SH-SY5Y (cell line): ENCODE data around the gene REN.
A peak's percentile ranks its signal among the peaks of the same experiment; 100 is the strongest.

Experiments used
- GATA2 ChIP-seq: IDR thresholded peaks from 2 replicates; pipeline ENCODE4 v1.6.1; 2011; ENCODE audit warnings: mild to moderate bottlenecking, low read depth, low read length
- GATA3 ChIP-seq: IDR thresholded peaks from 2 replicates; pipeline ENCODE4 v1.6.1; 2011; ENCODE audit warnings: low read depth, mild to moderate bottlenecking, low read length, moderate library complexity

REN gene

DNA sequence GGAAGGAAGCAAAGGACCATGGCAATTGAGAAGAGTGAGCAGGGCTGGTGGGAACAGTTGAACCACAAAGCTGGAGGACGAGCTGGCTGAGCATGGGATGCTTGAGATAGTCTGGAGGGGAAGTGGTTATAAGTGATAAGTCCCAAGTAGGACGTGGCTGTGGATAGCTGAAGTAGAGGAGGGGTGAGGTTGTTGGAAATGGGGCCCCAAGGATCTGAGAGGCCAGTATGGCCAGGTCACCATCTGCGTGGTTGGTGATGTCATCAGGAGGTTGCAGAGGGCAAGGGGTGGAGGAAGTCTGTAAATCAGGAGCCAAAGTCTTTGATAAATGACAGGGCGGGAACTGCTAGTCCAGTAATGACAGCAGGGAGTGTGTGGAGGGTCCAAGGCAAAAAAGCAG is 11.0 kb upstream of the REN start:
- TF ChIP-seq GATA3, result no peak
- TF ChIP-seq GATA2, result no peak

GRCh38 chr1:204176049-204176448 is 9.9 kb upstream of the REN start:
- TF ChIP-seq GATA2, result no peak
- TF ChIP-seq GATA3, result no peak

DNA sequence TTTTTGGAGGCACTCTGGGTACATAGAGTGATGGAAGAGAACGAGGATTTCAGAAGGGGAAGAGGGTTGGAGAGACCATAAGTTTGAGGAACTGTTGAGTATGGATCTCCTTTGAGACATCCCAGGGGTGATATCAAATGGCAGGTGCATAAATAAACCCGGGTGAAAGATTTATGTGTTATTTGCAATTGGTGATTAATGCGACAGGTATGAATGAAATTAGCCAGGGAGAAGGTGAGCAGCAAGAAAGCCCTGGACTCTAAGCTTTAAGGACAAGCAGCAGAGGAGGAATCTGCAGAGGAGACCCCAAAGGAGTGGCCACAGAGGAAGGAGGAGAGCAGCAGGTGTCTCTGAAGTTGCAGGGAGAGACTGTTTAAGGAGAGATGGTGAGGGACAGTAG is 8.8 kb upstream of the REN start:
- no peak for TF ChIP-seq GATA3
- no peak for TF ChIP-seq GATA2

DNA sequence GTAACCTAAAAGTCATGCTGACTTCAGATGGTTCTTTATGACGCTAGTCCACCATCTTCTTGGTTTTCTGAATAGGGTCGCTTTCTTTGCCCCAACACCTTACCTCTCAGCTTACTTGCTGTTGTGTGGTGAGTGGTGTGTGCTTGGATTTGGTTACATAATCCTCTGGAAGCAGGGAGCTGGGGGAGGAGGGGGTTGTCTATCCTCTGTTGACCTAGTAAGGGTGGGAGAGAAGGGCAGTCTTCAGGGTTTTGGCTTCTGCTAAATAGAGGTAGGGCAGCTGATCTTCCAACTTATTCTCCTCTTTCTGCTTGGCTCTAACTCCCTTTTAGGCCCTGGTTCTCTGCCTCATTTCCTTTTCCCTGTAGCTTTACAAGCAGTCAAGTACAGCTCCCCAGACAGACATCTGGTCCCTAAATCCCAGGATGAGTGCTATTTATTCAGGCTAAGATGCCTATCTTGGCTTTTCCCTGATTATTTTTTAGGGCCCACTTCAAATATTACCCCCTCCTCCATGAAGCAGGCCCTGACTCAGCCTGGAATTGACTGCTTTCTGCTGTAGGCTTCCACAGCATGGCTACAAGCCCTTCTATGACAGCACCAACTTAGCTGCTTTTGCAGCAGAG is 6.4 kb upstream of the REN start:
- TF ChIP-seq GATA2 (peak; percentile 43; the same call in 1 of the 2 replicates), GATA3 (no peak)

- TF ChIP-seq GATA2, result no peak
- no peak for TF ChIP-seq GATA3
Measured at GRCh38 chr1:204171751-204172178, 5.6 kb upstream of the REN start.

DNA sequence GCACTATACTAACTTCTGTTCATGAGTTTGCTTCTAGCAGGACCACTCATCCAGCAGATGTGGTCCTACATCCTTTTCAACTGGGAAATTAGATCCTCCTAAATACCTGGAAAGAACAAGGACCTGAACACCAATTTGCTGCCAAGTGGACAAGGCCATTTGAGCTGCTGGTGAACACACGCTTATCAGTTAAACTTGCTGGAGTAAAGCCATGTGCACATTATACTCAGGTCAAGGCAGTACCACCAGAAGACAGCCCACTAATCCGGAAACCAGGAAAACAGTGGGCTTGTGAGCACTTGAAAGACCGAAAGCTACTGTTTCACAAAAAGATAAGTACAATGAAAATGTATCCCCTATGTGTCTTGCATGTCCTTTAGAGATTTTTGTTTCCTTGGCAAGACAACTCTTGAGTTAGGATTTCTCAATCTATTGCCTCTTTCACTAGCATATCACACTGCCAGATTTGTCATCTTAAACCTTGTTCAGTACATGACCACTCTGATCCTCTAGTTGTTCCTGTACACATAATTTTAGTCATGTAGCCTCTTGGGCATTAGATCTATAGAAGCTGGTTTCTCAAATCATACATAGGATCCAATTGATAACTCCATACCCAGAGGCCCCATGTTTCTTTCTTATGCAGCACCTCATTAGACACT is 4.5 kb upstream of the REN start:
- TF ChIP-seq GATA3 (no peak), GATA2 (no peak)

- TF ChIP-seq GATA2 (no peak), GATA3 (no peak)
Measured at GRCh38 chr1:204169858-204170257, 3.7 kb upstream of the REN start.

- TF ChIP-seq GATA2 (no peak), GATA3 (no peak)
Measured at GRCh38 chr1:204167730-204168129, 1.6 kb upstream of the REN start.

DNA sequence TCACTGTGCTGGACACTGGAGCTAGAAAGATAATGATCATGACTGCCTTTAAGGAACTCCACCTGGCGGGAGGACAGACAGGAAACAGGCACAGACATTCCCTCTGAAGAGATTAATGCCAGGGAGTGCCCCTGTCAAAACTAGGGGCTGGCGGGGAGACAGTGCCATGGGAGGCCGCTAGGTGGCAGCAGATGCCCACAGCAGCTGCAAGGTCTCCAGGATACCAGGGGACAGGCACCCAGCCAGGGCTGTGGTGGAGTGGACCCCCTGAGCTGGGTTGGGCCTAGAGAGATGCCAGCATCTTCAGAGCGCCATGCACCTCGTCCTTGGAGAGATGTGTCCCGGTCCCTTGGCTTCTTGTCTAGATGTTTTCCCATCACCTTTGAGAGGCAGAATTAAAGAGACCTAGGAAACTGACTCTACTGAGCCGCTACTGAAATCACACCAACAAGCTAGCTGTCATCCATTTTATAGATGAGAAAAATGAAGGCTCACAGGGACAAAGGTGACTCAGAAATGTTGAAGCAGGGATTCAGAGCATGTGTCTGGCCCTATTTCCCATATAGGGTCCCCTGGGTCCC is 3.6 kb downstream of the REN start:
- TF ChIP-seq GATA3 (no peak), GATA2 (peak; percentile 82)

GRCh38 chr1:204161609-204162493 is 4.3 kb downstream of the REN start:
- no peak for TF ChIP-seq GATA2
- TF ChIP-seq GATA3, result no peak

- no peak for TF ChIP-seq GATA2
Measured at GRCh38 chr1:204157962-204158361, 8.2 kb downstream of the REN start.

- TF ChIP-seq GATA3, result no peak
- no peak for TF ChIP-seq GATA2
Measured at GRCh38 chr1:204155881-204156280, 10.3 kb downstream of the REN start.

GRCh38 chr1:204154568-204155255 is 11.4 kb downstream of the REN start:
- no peak for TF ChIP-seq GATA3
- TF ChIP-seq GATA2, result no peak

DNA sequence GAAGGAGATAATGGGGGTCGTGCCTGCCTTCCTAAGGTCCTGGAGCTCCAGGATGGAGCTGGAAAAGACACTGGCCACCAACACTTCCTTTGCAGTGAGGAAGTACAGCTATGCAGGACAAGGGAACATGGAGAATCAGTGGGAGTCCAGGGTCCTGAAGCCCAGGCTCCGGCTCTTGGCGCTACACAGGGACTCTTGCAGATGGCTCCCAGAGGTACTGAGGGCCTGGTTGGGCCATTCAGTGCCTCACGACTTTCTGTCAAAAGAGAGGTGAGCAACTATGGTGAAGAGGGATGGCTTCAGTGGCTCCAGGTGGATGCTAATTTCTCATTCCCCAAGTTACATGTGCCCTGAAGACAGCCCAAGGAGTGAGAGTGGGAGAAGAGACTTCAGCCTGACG is 12.5 kb downstream of the REN start:
- no peak for TF ChIP-seq GATA3
- no peak for TF ChIP-seq GATA2

GRCh38 chr1:204152310-204153044 is 13.7 kb downstream of the REN start:
- TF ChIP-seq GATA3, result no peak
- TF ChIP-seq GATA2, result no peak
